SU-DHL-6 (cell line): ENCODE results near the gene ATP10A.

Experiments used
- H2AFZ ChIP-seq: fragments of 200-600 bp; sonication (generic); 2 replicates; pipeline ENCODE4 v1.6.1; 2014; ENCODE audit warnings: low read depth, mild to moderate bottlenecking, moderate library complexity, mixed read lengths, antibody characterized with exemption, low read length; ENCODE audit not compliant: severe bottlenecking
- H3F3A ChIP-seq: fragments of 200-600 bp; shearing (Covaris generic); 2 replicates; pipeline ENCODE4 v1.6.0; 2016; ENCODE audit warnings: antibody characterized with exemption, mild to moderate bottlenecking; ENCODE audit not compliant: insufficient read depth
- H3K27ac ChIP-seq: fragments of 200-600 bp; sonication (generic); 2 replicates; pipeline ENCODE4 v1.5.1; 2016; ENCODE audit warnings: low read depth, mild to moderate bottlenecking, low read length, moderate library complexity, mixed read lengths
- H3K27me3 ChIP-seq: fragments of 200-600 bp; sonication (generic), shearing (Covaris generic); 2 replicates; pipeline ENCODE4 v1.6.0; 2014; ENCODE audit warnings: mild to moderate bottlenecking, low read length
- H3K36me3 ChIP-seq: fragments of 200-600 bp; sonication (generic); 2 replicates; pipeline ENCODE4 v1.6.1; 2014; ENCODE audit warnings: mild to moderate bottlenecking, low read length, mixed read lengths
- H3K4me2 ChIP-seq: fragments of 300-600, 200-600 bp; shearing (Covaris generic), sonication (generic); 2 replicates; pipeline ENCODE4 v1.6.0; 2014; ENCODE audit warnings: low read length, low read depth, mild to moderate bottlenecking; ENCODE audit not compliant: poor library complexity, severe bottlenecking
- H3K4me3 ChIP-seq: fragments of 200-600 bp; sonication (generic); 2 replicates; pipeline ENCODE4 v1.5.1; 2014; ENCODE audit warnings: antibody characterized with exemption, low read length, mild to moderate bottlenecking, mixed read lengths; ENCODE audit not compliant: insufficient read depth, poor library complexity, severe bottlenecking
- H3K79me2 ChIP-seq: fragments of 200-600 bp; sonication (generic); 2 replicates; pipeline ENCODE4 v1.6.1; 2014; ENCODE audit warnings: mild to moderate bottlenecking, low read length, moderate library complexity; ENCODE audit not compliant: insufficient read depth
- H3K9ac ChIP-seq: fragments of 200-600 bp; sonication (generic); 2 replicates; pipeline ENCODE4 v1.7.0; 2014; ENCODE audit warnings: mild to moderate bottlenecking, low read length
- H3K9me2 ChIP-seq: fragments of 200-600 bp; sonication (generic); replicated peaks from 2 replicates; pipeline ENCODE4 v1.6.1; 2014; ENCODE audit warnings: low read length; ENCODE audit not compliant: insufficient read depth
- H3K9me3 ChIP-seq: fragments of 200-600 bp; sonication (generic); 2 replicates; pipeline ENCODE4 v1.6.1; 2014; ENCODE audit warnings: low read length, mixed read lengths; ENCODE audit not compliant: insufficient read depth
- H4K20me1 ChIP-seq: fragments of 200-600 bp; sonication (generic); 2 replicates; pipeline ENCODE4 v1.6.1; 2014; ENCODE audit warnings: low read depth, mild to moderate bottlenecking, antibody characterized with exemption, low read length, moderate library complexity, mixed read lengths
- CTCF ChIP-seq: fragments of 200-600 bp; sonication (generic); IDR thresholded peaks from one replicate; pipeline ENCODE4 v1.5.1; 2017; ENCODE audit warnings: antibody characterized with exemption, mild to moderate bottlenecking, low read length, moderate library complexity; ENCODE audit not compliant: insufficient read depth, poor library complexity, severe bottlenecking
- EZH2phosphoT487 ChIP-seq: fragments of 200-600 bp; sonication (generic), shearing (Covaris generic); conservative IDR thresholded peaks from 2 replicates; pipeline ENCODE4 v1.6.1; 2018; ENCODE audit warnings: mild to moderate bottlenecking, antibody characterized with exemption, low read length, moderate library complexity, mixed read lengths

ATP10A gene

GRCh38 chr15:25724899-25725298 is 138.2 kb downstream of the ATP10A start:
- H3K27me3 ChIP-seq: no peaks in the 10 kb centered on the region

GRCh38 chr15:25721605-25721955 is 141.5 kb downstream of the ATP10A start:
- Histone ChIP-seq H3K4me3 (no peak overlapping the region), H4K20me1 (no peaks in the 10 kb centered on the region), H3K27me3 (no peaks in the 10 kb centered on the region), H3K79me2 (no peaks in the 10 kb centered on the region), H3K36me3 (no peaks in the 10 kb centered on the region), H3K27ac (no peak overlapping the region), H2AFZ (no peak overlapping the region), H3K9ac (no peak overlapping the region), H3K4me2 (no peak overlapping the region), H3K9me3 (no peaks in the 10 kb centered on the region), H3K9me2 (no peaks in the 10 kb centered on the region), H3F3A (no peaks in the 10 kb centered on the region)
- TF ChIP-seq EZH2phosphoT487 (no peak), CTCF (no peak)

More at GRCh38 chr15:25724899-25725298, 138.2 kb downstream of the ATP10A start:
- no peak overlapping the region for H3K27ac ChIP-seq
- no peaks in the 10 kb centered on the region for H3F3A ChIP-seq
- no peak overlapping the region for H3K9ac ChIP-seq
- H3K9me3 ChIP-seq: no peaks in the 10 kb centered on the region
- no peaks in the 10 kb centered on the region for H3K36me3 ChIP-seq
- H4K20me1 ChIP-seq: no peaks in the 10 kb centered on the region
- no peaks in the 10 kb centered on the region for H3K79me2 ChIP-seq
- no peak overlapping the region for H3K4me3 ChIP-seq
- H3K4me2 ChIP-seq: no peak overlapping the region
- H3K9me2 ChIP-seq: no peaks in the 10 kb centered on the region
- no peak overlapping the region for H2AFZ ChIP-seq
- TF ChIP-seq CTCF: no peak

GRCh38 chr15:25719101-25719985 is 143.8 kb downstream of the ATP10A start:
- no peak for TF ChIP-seq CTCF
- no peak for TF ChIP-seq EZH2phosphoT487
- H3K27me3 ChIP-seq: no peaks in the 10 kb centered on the region
- H3K79me2 ChIP-seq: no peaks in the 10 kb centered on the region
- no peak overlapping the region for H3K9ac ChIP-seq
- no peak overlapping the region for H3K4me2 ChIP-seq
- H3K27ac ChIP-seq: no peak overlapping the region
- H3K4me3 ChIP-seq: no peak overlapping the region
- H3K36me3 ChIP-seq: no peaks in the 10 kb centered on the region
- H2AFZ ChIP-seq: no peak overlapping the region
- no peaks in the 10 kb centered on the region for H3F3A ChIP-seq
- H4K20me1 ChIP-seq: no peaks in the 10 kb centered on the region
- H3K9me2 ChIP-seq: no peaks in the 10 kb centered on the region
- H3K9me3 ChIP-seq: no peaks in the 10 kb centered on the region
